T-cell (primary cell): ENCODE data around the gene EIF3I. TPM values are rescaled to one million over a fixed set of nuclear protein-coding genes. Genes with fewer than 3 reads are reported as not detected.
"Not testable (repeated sequence)": the region's sequence is repeated elsewhere in the genome, so short reads cannot be mapped to it uniquely, and the experiment has no call there.

Experiments used
- ATAC-seq, 4 experiments: fragments of 200-7000 bp in 3 of 4; fragments of 150-1000 bp in 1 of 4; cut with Tn5 transposase; replicated peaks in 1 of 4; 1 replicate in 3 of 4; 2 replicates in 1 of 4; pipeline ENCODE4 v1.10.0; 2021; ENCODE audit warnings: moderate library complexity in 3 of 4, mild to moderate bottlenecking in 2 of 4, moderate number of reproducible peaks in 1 of 4
- CTCF ChIA-PET, 2 donors: fragments of 300-600 bp; sonication (Branson Sonifier 250); formaldehyde crosslinking; loops; one replicate each; lab custom pipeline; 2022; ENCODE audit warnings: antibody characterized with exemption in 2 of 2; lab: Charles Lee
- POLR2A ChIA-PET, 2 donors: fragments of 300-600 bp; sonication (Branson Sonifier 250); formaldehyde crosslinking; loops; one replicate each; lab custom pipeline; 2022; ENCODE audit warnings: antibody characterized with exemption in 2 of 2; lab: Charles Lee
- DNase-seq, 35 experiments: peaks; one replicate each; pipeline versions ENCODE4 v3.0.0 to v3.0.0-alpha.2; 2013 to 2023
- H3K27ac ChIP-seq: one replicate; pipeline ENCODE4 v1.5.1; 2013; ENCODE audit warnings: low read length
- H3K27me3 ChIP-seq, 2 experiments: replicated peaks in 1 of 2; 1 replicate in 1 of 2; 2 replicates in 1 of 2; pipeline versions ENCODE4 v1.6.1 to v1.7.0; 2013; ENCODE audit warnings: low read length in 1 of 2, mixed read lengths in 1 of 2; ENCODE audit not compliant: control insufficient read depth in 2 of 2, insufficient read depth in 2 of 2; ENCODE audit errors: extremely low read depth in 1 of 2
- H3K36me3 ChIP-seq, 2 donors: 1 replicate in 1 of 2; 2 replicates in 1 of 2; pipeline versions ENCODE4 v1.6.1 to v1.7.0; 2013; ENCODE audit warnings: low read length in 1 of 2; ENCODE audit not compliant: control insufficient read depth in 2 of 2, insufficient read depth in 1 of 2; ENCODE audit errors: extremely low read depth in 1 of 2
- H3K4me1 ChIP-seq, 2 experiments: 1 replicate in 1 of 2; 2 replicates in 1 of 2; pipeline versions ENCODE4 v1.6.1 to v1.7.0; 2013; ENCODE audit warnings: low read length in 2 of 2, mixed read lengths in 1 of 2; ENCODE audit not compliant: insufficient read depth in 2 of 2, control insufficient read depth in 1 of 2; ENCODE audit errors: extremely low read depth in 1 of 2
- H3K4me3 ChIP-seq, 2 donors: 1 replicate in 1 of 2; 2 replicates in 1 of 2; pipeline versions ENCODE4 v1.5.1 to v1.7.0; 2013; ENCODE audit warnings: mild to moderate bottlenecking in 2 of 2, low read length in 1 of 2, moderate library complexity in 1 of 2; ENCODE audit not compliant: control insufficient read depth in 1 of 2; ENCODE audit errors: extremely low read depth in 1 of 2
- H3K9me3 ChIP-seq: 2 replicates; pipeline ENCODE4 v1.7.0; 2013
- H3K27ac Mint-ChIP-seq, 2 donors: one replicate each; pipeline ENCODE4 v1.8.0; 2020 to 2021; ENCODE audit warnings: mild to moderate bottlenecking in 2 of 2, mixed read lengths in 2 of 2
- H3K27me3 Mint-ChIP-seq, 2 donors: one replicate each; pipeline ENCODE4 v1.8.0; 2021 to 2022; ENCODE audit warnings: mixed read lengths in 2 of 2
- H3K36me3 Mint-ChIP-seq: one replicate; pipeline ENCODE4 v1.8.0; 2021; ENCODE audit warnings: mixed read lengths
- H3K4me1 Mint-ChIP-seq, 3 donors: one replicate each; pipeline ENCODE4 v1.8.0; 2020 to 2022; ENCODE audit warnings: mixed read lengths in 3 of 3, mild to moderate bottlenecking in 1 of 3
- H3K4me3 Mint-ChIP-seq, 3 donors: one replicate each; pipeline ENCODE4 v1.8.0; 2020 to 2022; ENCODE audit warnings: mild to moderate bottlenecking in 3 of 3, mixed read lengths in 3 of 3, moderate library complexity in 3 of 3
- H3K9me3 Mint-ChIP-seq, 3 donors: one replicate each; pipeline ENCODE4 v1.8.0; 2020 to 2022; ENCODE audit warnings: mixed read lengths in 3 of 3
- WGBS: methylation state at CpG from one replicate; pipeline ENCODE4 v1.1.5; 2013; ENCODE audit warnings: missing lambda C conversion rate; ENCODE audit not compliant: insufficient coverage; 5-methylcytosine and 5-hydroxymethylcytosine counted together
- total RNA-seq, 35 experiments: library from RNA in 6 of 35; stranded (reverse) in 6 of 35; fragments of 120-200 nt in 1 of 35; gene quantifications; one replicate each; pipeline versions ENCODE4 v1.2.1 to v1.2.4 and lab custom pipeline; 2013 to 2026

Gene EIF3I
- total RNA-seq, 5 donors from 2014 or later (not counting 1 experiment from before 2014, with no cell fraction given), result 94.9 to 117 (median 98.4) TPM

DNA sequence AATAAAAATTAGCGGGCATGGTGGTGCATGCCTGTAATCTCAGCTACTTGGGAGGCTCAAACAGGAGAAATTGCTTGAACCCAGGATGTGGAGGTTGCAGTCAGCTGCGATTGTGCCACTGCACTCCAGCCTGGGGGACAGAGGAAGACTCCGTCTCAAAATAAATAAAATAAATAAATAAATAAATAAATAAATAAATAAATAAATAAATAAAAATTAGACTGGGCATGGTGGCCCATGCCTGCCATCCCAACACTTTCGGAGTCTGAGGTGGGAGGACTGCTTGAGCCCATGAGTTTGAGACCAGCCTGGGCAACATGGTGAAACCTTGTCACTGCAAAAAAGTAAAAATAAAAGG lies 41.0 kb downstream of the EIF3I start:
- not testable (repeated sequence) for DNase-seq
- POLR2A ChIA-PET, result interaction anchor here in 1 of 2 donors (0.6 kb wide), 1 partner anchor 961 kb away, joined by 3 read pairs; no protein-coding TSS in a partner anchor

DNA sequence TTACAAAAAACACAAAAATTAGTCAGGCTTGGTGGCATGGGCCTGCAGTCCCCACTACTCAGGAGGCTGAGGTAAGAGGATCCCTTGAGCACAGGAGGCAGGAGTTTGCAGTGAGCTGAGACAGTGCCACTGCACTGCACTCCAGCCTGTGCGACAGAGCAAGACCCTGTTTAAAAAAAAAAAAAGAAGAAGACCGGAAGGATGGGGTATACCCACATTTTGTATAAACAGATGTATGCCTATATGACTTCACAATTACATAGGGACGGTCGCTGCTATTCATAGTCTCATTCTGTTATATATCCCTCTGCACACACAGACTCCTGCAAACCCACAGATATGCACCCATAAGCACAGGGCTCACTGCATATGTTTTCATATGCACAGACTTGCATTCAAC lies 41.5 kb downstream of the EIF3I start:
- Mint-ChIP-seq H3K9me3 (no peaks in the 10 kb centered on the region), H3K27me3 (no peaks in the 10 kb centered on the region), H3K27ac (peak overlapping the region; percentile 87 to 94), H3K4me1 (peaks cover 59 to 64% (median 62%) of the 10 kb centered on the region in 3 donors), H3K4me3 (peak overlapping the region; percentile 49 to 72 (median 68)), H3K36me3 (peaks cover 23% of the 10 kb centered on the region)
- H3K36me3 ChIP-seq, result peaks cover 0 to 47% of the 10 kb centered on the region in 2 donors
- POLR2A ChIA-PET, result no interaction called here
- CTCF ChIA-PET, result no interaction called here
- H3K27me3 ChIP-seq, result no peaks in the 10 kb centered on the region
- peak overlapping the region; percentile 5 to 18 for H3K4me3 ChIP-seq
- peaks cover 42 to 95% of the 10 kb centered on the region in 2 experiments for H3K4me1 ChIP-seq
- peak in 5 of 35 experiments; percentile 27 to 51 (median 42) for DNase-seq
- no peaks in the 10 kb centered on the region for H3K9me3 ChIP-seq
- H3K27ac ChIP-seq, result peak overlapping the region; percentile 70
- WGBS, result no CpG with 5 or more reads among the region's 4 CpGs
- ATAC-seq, result peak; percentile 64 to 83 (median 68)

More for the DNA sequence above, 41.0 kb downstream of the EIF3I start:
- H3K27me3 ChIP-seq, H3K9me3 Mint-ChIP-seq, ATAC-seq, H3K27me3 Mint-ChIP-seq, H3K9me3 ChIP-seq, H3K4me3 ChIP-seq: not testable (repeated sequence)
- H3K27ac Mint-ChIP-seq, result peak overlapping the region; percentile 80 to 87
- peaks cover 45 to 96% of the 10 kb centered on the region in 2 experiments for H3K4me1 ChIP-seq
- peak overlapping the region; percentile 70 for H3K27ac ChIP-seq
- H3K4me1 Mint-ChIP-seq, result peaks cover 58 to 67% (median 65%) of the 10 kb centered on the region in 3 donors
- H3K36me3 Mint-ChIP-seq, result peaks cover 23% of the 10 kb centered on the region
- 89% methylated on average over 1 of the region's 4 CpGs for WGBS
- CTCF ChIA-PET, result interaction anchor here in 1 of 2 donors (1.4 kb wide), 1 partner anchor 14 kb away, joined by 7 read pairs; no protein-coding TSS in a partner anchor
- H3K4me3 Mint-ChIP-seq, result peak overlapping the region in 1 of 3 donors; percentile 68
- H3K36me3 ChIP-seq, result peaks cover 0 to 49% of the 10 kb centered on the region in 2 donors

DNA sequence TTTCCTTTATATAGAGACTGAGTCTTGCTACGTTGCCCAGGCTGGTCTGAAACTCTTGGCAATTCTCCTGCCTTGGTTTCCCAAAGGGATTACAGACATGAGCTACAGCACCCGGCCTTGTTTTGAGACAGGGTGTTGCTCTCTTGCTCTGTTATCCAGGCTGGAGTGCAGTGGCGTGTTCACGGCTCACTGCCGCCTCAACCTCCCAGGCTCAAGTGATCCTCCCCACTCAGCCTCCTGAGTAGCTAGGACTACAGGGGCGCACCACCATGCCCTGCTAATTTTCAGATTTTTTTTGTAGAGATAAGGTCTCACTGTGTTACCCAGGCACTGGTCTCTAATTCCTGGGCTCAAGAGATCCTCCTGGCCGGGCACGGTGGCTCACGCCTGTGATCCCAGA lies 43.6 kb downstream of the EIF3I start:
- peak overlapping the region; percentile 92 to 93 for H3K27ac Mint-ChIP-seq
- Histone ChIP-seq H3K36me3 (peaks cover 0 to 39% of the 10 kb centered on the region in 2 donors), H3K4me1 (peaks cover 37 to 92% of the 10 kb centered on the region in 2 experiments), H3K9me3 (no peaks in the 10 kb centered on the region), H3K4me3 (no peak overlapping the region), H3K27ac (peak overlapping the region; percentile 70), H3K27me3 (no peaks in the 10 kb centered on the region)
- ChIA-PET POLR2A (interaction anchor here in 1 of 2 donors (0.6 kb wide), 1 partner anchor 44 kb away, joined by 6 read pairs; the partner anchor contains the start of genes EIF3I and TMEM234), CTCF (interaction anchor here in 1 of 2 donors (0.6 to 1.6 kb wide), 2 partner anchors 18 to 22 kb away, joined by 3 read pairs; no protein-coding TSS in a partner anchor)
- H3K9me3 Mint-ChIP-seq, result no peaks in the 10 kb centered on the region
- peaks cover 19% of the 10 kb centered on the region for H3K36me3 Mint-ChIP-seq
- peak overlapping the region in 2 of 3 donors; percentile 47 to 68 for H3K4me3 Mint-ChIP-seq
- DNase-seq (no peak), ATAC-seq (no peak)
- H3K4me1 Mint-ChIP-seq, result peaks cover 55 to 64% (median 58%) of the 10 kb centered on the region in 3 donors
- WGBS, result 82% methylated on average over 2 of the region's 9 CpGs
- H3K27me3 Mint-ChIP-seq, result no peaks in the 10 kb centered on the region

GRCh38 chr1:32266921-32267591 lies 44.8 kb downstream of the EIF3I start:
- H3K4me3 Mint-ChIP-seq, result peak overlapping the region; percentile 68 to 74 (median 68)
- ATAC-seq (peak; percentile 54 to 79 (median 65)), DNase-seq (peak in 1 of 35 experiments; percentile 57)
- Histone ChIP-seq H3K27me3 (no peaks in the 10 kb centered on the region), H3K9me3 (no peaks in the 10 kb centered on the region), H3K27ac (peak overlapping the region; percentile 57), H3K4me1 (peaks cover 45 to 92% of the 10 kb centered on the region in 2 experiments), H3K4me3 (no peak overlapping the region), H3K36me3 (peaks cover 0 to 42% of the 10 kb centered on the region in 2 donors)
- WGBS, result 59% methylated on average over 5 of the region's 7 CpGs
- no peaks in the 10 kb centered on the region for H3K9me3 Mint-ChIP-seq
- no peaks in the 10 kb centered on the region for H3K27me3 Mint-ChIP-seq
- peaks cover 67 to 71% (median 70%) of the 10 kb centered on the region in 3 donors for H3K4me1 Mint-ChIP-seq
- ChIA-PET CTCF (interaction anchor here in 1 of 2 donors (0.6 to 1.6 kb wide), 2 partner anchors 19 to 41 kb away, joined by 3 read pairs; no protein-coding TSS in a partner anchor), POLR2A (interaction anchor here (0.6 kb wide), 2 partner anchors 71 to 384 kb away, joined by 3 to 5 read pairs; partner anchors contain the start of gene RBBP4 (in 1 of the 2))
- H3K36me3 Mint-ChIP-seq, result peaks cover 19% of the 10 kb centered on the region
- H3K27ac Mint-ChIP-seq, result peak overlapping the region; percentile 97 to 99

GRCh38 chr1:32269744-32270143 lies 47.5 kb downstream of the EIF3I start:
- Histone ChIP-seq H3K36me3 (peaks cover 0 to 35% of the 10 kb centered on the region in 2 donors), H3K4me3 (no peak overlapping the region), H3K9me3 (no peaks in the 10 kb centered on the region), H3K27me3 (no peaks in the 10 kb centered on the region), H3K27ac (peak overlapping the region; percentile 36), H3K4me1 (peaks cover 43 to 92% of the 10 kb centered on the region in 2 experiments)
- H3K4me1 Mint-ChIP-seq, result peaks cover 72 to 77% (median 75%) of the 10 kb centered on the region in 3 donors
- DNase-seq (no peak), ATAC-seq (no peak)
- peaks cover 25% of the 10 kb centered on the region for H3K36me3 Mint-ChIP-seq
- peak overlapping the region; percentile 91 to 93 for H3K27ac Mint-ChIP-seq
- CTCF ChIA-PET, result interaction anchor here in 1 of 2 donors (0.6 to 1.0 kb wide), 2 partner anchors 12 to 450 kb away, joined by 3 to 7 read pairs; no protein-coding TSS in a partner anchor
- H3K27me3 Mint-ChIP-seq, result no peaks in the 10 kb centered on the region
- H3K4me3 Mint-ChIP-seq, result peak overlapping the region in 2 of 3 donors; percentile 35 to 41
- no peaks in the 10 kb centered on the region for H3K9me3 Mint-ChIP-seq
- POLR2A ChIA-PET, result interaction anchor here (0.6 kb wide), 2 partner anchors 45 to 62 kb away, joined by 5 to 7 read pairs; no protein-coding TSS in a partner anchor
